ENCODE results near the gene HSPA12B.

Gene HSPA12B

GRCh38 chr20:3697588-3698305, 34.7 kb upstream of the HSPA12B start:
- CTCF ChIA-PET, result interaction anchor here (1.5 to 1.8 kb wide), 2 partner anchors 13 to 21 kb away, joined by 4 to 9 read pairs; no protein-coding TSS in a partner anchor
- Mint-ChIP-seq H3K27ac (no peak overlapping the region), H3K4me1 (no peaks in the 10 kb centered on the region), H3K27me3 (peaks cover 15% of the 10 kb centered on the region), H3K36me3 (no peaks in the 10 kb centered on the region), H3K4me3 (no peak overlapping the region), H3K9me3 (peaks cover 3% of the 10 kb centered on the region)
- DNase-seq, result no peak

GRCh38 chr20:3698591-3699001, 33.9 kb upstream of the HSPA12B start:
- Mint-ChIP-seq H3K27ac (no peak overlapping the region), H3K4me3 (no peak overlapping the region)

GRCh38 chr20:3699037-3699436, 33.4 kb upstream of the HSPA12B start:
- no peak overlapping the region for H3K27ac Mint-ChIP-seq
- H3K4me1 Mint-ChIP-seq, result no peaks in the 10 kb centered on the region
- CTCF ChIA-PET, result interaction anchor here (0.7 to 1.5 kb wide), 3 partner anchors 12 to 325 kb away, joined by 4 to 9 read pairs (median 4); no protein-coding TSS in a partner anchor
- peaks cover 25% of the 10 kb centered on the region for H3K27me3 Mint-ChIP-seq
- no peak overlapping the region for H3K4me3 Mint-ChIP-seq
- H3K36me3 Mint-ChIP-seq, result no peaks in the 10 kb centered on the region
- H3K9me3 Mint-ChIP-seq, result peaks cover 3% of the 10 kb centered on the region
- no peak for DNase-seq

More at GRCh38 chr20:3698591-3699001, 33.9 kb upstream of the HSPA12B start:
- Mint-ChIP-seq H3K36me3 (no peaks in the 10 kb centered on the region), H3K27me3 (peaks cover 21% of the 10 kb centered on the region), H3K4me1 (no peaks in the 10 kb centered on the region), H3K9me3 (peaks cover 3% of the 10 kb centered on the region)
- CTCF ChIA-PET, result interaction anchor here (1.5 to 1.8 kb wide), 2 partner anchors 12 to 22 kb away, joined by 4 to 9 read pairs; no protein-coding TSS in a partner anchor
- DNase-seq, result no peak

- H3K4me3 Mint-ChIP-seq, result no peak overlapping the region
- DNase-seq, result no peak
- no peaks in the 10 kb centered on the region for H3K4me1 Mint-ChIP-seq
- H3K9me3 Mint-ChIP-seq, result peaks cover 1% of the 10 kb centered on the region
- peaks cover 25% of the 10 kb centered on the region for H3K27me3 Mint-ChIP-seq
- H3K27ac Mint-ChIP-seq, result no peak overlapping the region
- H3K36me3 Mint-ChIP-seq, result no peaks in the 10 kb centered on the region
- CTCF ChIA-PET, result interaction anchor here (1.0 to 1.6 kb wide), 2 partner anchors 10 to 15 kb away, joined by 3 to 9 read pairs; no protein-coding TSS in a partner anchor
Measured at GRCh38 chr20:3701061-3701998, 31.2 kb upstream of the HSPA12B start.

GRCh38 chr20:3702611-3703391, 29.7 kb upstream of the HSPA12B start:
- Mint-ChIP-seq H3K36me3 (no peaks in the 10 kb centered on the region), H3K27me3 (peaks cover 28% of the 10 kb centered on the region)

GRCh38 chr20:3704087-3704486, 28.4 kb upstream of the HSPA12B start:
- Mint-ChIP-seq H3K36me3 (no peaks in the 10 kb centered on the region), H3K27me3 (peaks cover 31% of the 10 kb centered on the region), H3K9me3 (no peaks in the 10 kb centered on the region), H3K4me3 (no peak overlapping the region), H3K27ac (no peak overlapping the region), H3K4me1 (no peaks in the 10 kb centered on the region)
- DNase-seq, result no peak
- CTCF ChIA-PET, result interaction anchor here (0.9 to 1.4 kb wide), 2 partner anchors 12 to 28 kb away, joined by 5 read pairs; no protein-coding TSS in a partner anchor

More at GRCh38 chr20:3702611-3703391, 29.7 kb upstream of the HSPA12B start:
- Mint-ChIP-seq H3K27ac (no peak overlapping the region), H3K4me1 (no peaks in the 10 kb centered on the region), H3K4me3 (no peak overlapping the region), H3K9me3 (no peaks in the 10 kb centered on the region)
- DNase-seq, result no peak
- CTCF ChIA-PET, result interaction anchor here (1.0 kb wide), 1 partner anchor 8 kb away, joined by 5 read pairs; no protein-coding TSS in a partner anchor

- no peaks in the 10 kb centered on the region for H3K9me3 Mint-ChIP-seq
- H3K27me3 Mint-ChIP-seq, result peaks cover 31% of the 10 kb centered on the region
- H3K27ac Mint-ChIP-seq, result no peak overlapping the region
- H3K36me3 Mint-ChIP-seq, result no peaks in the 10 kb centered on the region
- no peaks in the 10 kb centered on the region for H3K4me1 Mint-ChIP-seq
- no peak for DNase-seq
- CTCF ChIA-PET, result no interaction called here
- no peak overlapping the region for H3K4me3 Mint-ChIP-seq
Measured at GRCh38 chr20:3705491-3705969, 27.0 kb upstream of the HSPA12B start.

GRCh38 chr20:3705970-3706739, 26.3 kb upstream of the HSPA12B start:
- no peak for DNase-seq
- Mint-ChIP-seq H3K4me3 (no peak overlapping the region), H3K36me3 (no peaks in the 10 kb centered on the region), H3K27ac (no peak overlapping the region), H3K9me3 (no peaks in the 10 kb centered on the region), H3K27me3 (peaks cover 31% of the 10 kb centered on the region), H3K4me1 (no peaks in the 10 kb centered on the region)
- CTCF ChIA-PET, result interaction anchor here (1.5 to 1.7 kb wide), 2 partner anchors 10 to 143 kb away, joined by 3 to 6 read pairs; no protein-coding TSS in a partner anchor

GRCh38 chr20:3706774-3707507, 25.5 kb upstream of the HSPA12B start:
- Mint-ChIP-seq H3K4me1 (no peaks in the 10 kb centered on the region), H3K9me3 (no peaks in the 10 kb centered on the region), H3K4me3 (no peak overlapping the region), H3K27me3 (peaks cover 32% of the 10 kb centered on the region), H3K27ac (no peak overlapping the region), H3K36me3 (no peaks in the 10 kb centered on the region)
- CTCF ChIA-PET, result interaction anchor here (0.7 to 1.9 kb wide), 6 partner anchors 9 to 144 kb away, joined by 3 to 7 read pairs (median 3); no protein-coding TSS in a partner anchor
- DNase-seq, result no peak

- H3K4me3 Mint-ChIP-seq, result no peak overlapping the region
- H3K36me3 Mint-ChIP-seq, result no peaks in the 10 kb centered on the region
- no peaks in the 10 kb centered on the region for H3K4me1 Mint-ChIP-seq
- H3K27me3 Mint-ChIP-seq, result peaks cover 35% of the 10 kb centered on the region
- CTCF ChIA-PET, result interaction anchor here (0.7 to 1.9 kb wide), 9 partner anchors 9 to 144 kb away, joined by 3 to 7 read pairs (median 3); no protein-coding TSS in a partner anchor
- no peaks in the 10 kb centered on the region for H3K9me3 Mint-ChIP-seq
- H3K27ac Mint-ChIP-seq, result no peak overlapping the region
- no peak for DNase-seq
Measured at GRCh38 chr20:3707508-3707899, 25.0 kb upstream of the HSPA12B start.

- DNase-seq, result no peak
- Mint-ChIP-seq H3K9me3 (no peaks in the 10 kb centered on the region), H3K4me1 (no peaks in the 10 kb centered on the region), H3K4me3 (no peak overlapping the region), H3K27ac (no peak overlapping the region), H3K27me3 (peaks cover 23% of the 10 kb centered on the region), H3K36me3 (no peaks in the 10 kb centered on the region)
- CTCF ChIA-PET, result interaction anchor here (0.6 to 2.6 kb wide), 22 partner anchors 8 to 490 kb away, joined by 3 to 39 read pairs (median 6); no protein-coding TSS in a partner anchor
Measured at GRCh38 chr20:3710011-3710466, 22.4 kb upstream of the HSPA12B start.
